Panc1 (cell line): ENCODE data around the gene CXCL1.

Source experiments
- CTCF ChIP-seq: fragments of 450-650 bp; IDR thresholded peaks from 2 replicates; pipeline ENCODE4 v1.5.1; 2017; ENCODE audit warnings: mild to moderate bottlenecking
- SIN3A ChIP-seq: IDR thresholded peaks from 2 replicates; pipeline ENCODE4 v1.6.1; 2012; ENCODE audit warnings: low read depth, mild to moderate bottlenecking, low read length, moderate library complexity, borderline replicate concordance; ENCODE audit not compliant: insufficient read depth

GRCh38 chr4:73860917-73861316 lies 8.3 kb upstream of the CXCL1 start:
- no peak for TF ChIP-seq SIN3A
- TF ChIP-seq CTCF: no peak
